Transverse colon (tissue), 4 donors: ENCODE measurements around the gene VWC2. TPM values are rescaled to one million over a fixed set of nuclear protein-coding genes. Genes with fewer than 3 reads are reported as not detected.

Source experiments
- DNase-seq: peaks from one replicate; pipeline ENCODE4 v3.0.0-alpha.2; 2019
- H3K27ac ChIP-seq, 4 donors: fragments of 200-600 bp; sonication (generic); 2 replicates each; pipeline ENCODE4 v1.5.1; 2016 to 2018; ENCODE audit warnings: inconsistent platforms in 4 of 4
- H3K27me3 ChIP-seq: fragments of 200-600 bp; sonication (generic); 2 replicates; pipeline ENCODE4 v1.5.1; 2017; ENCODE audit warnings: inconsistent platforms
- H3K36me3 ChIP-seq, 4 donors: fragments of 200-600 bp; sonication (generic); 2 replicates each; pipeline ENCODE4 v1.5.1; 2017 to 2019; ENCODE audit warnings: inconsistent platforms in 4 of 4
- H3K4me1 ChIP-seq, 4 donors: fragments of 200-600 bp; sonication (generic); 2 replicates each; pipeline ENCODE4 v1.5.1; 2017 to 2020; ENCODE audit warnings: inconsistent platforms in 4 of 4
- H3K4me3 ChIP-seq, 4 donors: fragments of 200-600 bp; sonication (generic); 1 replicate in 1 of 4; 2 replicates in 3 of 4; pipeline versions ENCODE4 v1.5.1 to v1.6.1; 2017 to 2019; ENCODE audit warnings: inconsistent platforms in 4 of 4
- H3K9me3 ChIP-seq, 2 donors: fragments of 200-600 bp; sonication (generic); 2 replicates each; pipeline ENCODE4 v1.5.1; 2017 to 2019; ENCODE audit warnings: inconsistent platforms in 2 of 2
- CTCF ChIP-seq, 5 experiments: fragments of 200-600 bp in 3 of 5; fragments of 450-650 bp in 2 of 5; sonication (generic) in 3 of 5; IDR thresholded peaks; 1 replicate in 2 of 5; 2 replicates in 3 of 5; pipeline ENCODE4 v1.5.1; 2016 to 2017; ENCODE audit warnings: antibody characterized with exemption in 5 of 5, inconsistent platforms in 3 of 5, mild to moderate bottlenecking in 2 of 5, moderate library complexity in 1 of 5
- EP300 ChIP-seq: sonication (generic); formaldehyde crosslinking; IDR thresholded peaks from one replicate; pipeline ENCODE4 v1.6.1; 2017; ENCODE audit warnings: antibody characterized with exemption, low read depth
- POLR2A ChIP-seq: fragments of 450-650 bp; IDR thresholded peaks from one replicate; pipeline ENCODE4 v1.6.1; 2016; ENCODE audit warnings: antibody characterized with exemption, mild to moderate bottlenecking, moderate library complexity
- POLR2AphosphoS5 ChIP-seq, 3 donors: sonication (generic); formaldehyde crosslinking; IDR thresholded peaks; one replicate each; pipeline ENCODE4 v1.6.1; 2016; ENCODE audit warnings: antibody characterized with exemption in 3 of 3
- WGBS, 2 donors: methylation state at CpG; one replicate each; pipeline ENCODE4 v1.1.5; 2018; ENCODE audit warnings: low coverage in 1 of 2; 5-methylcytosine and 5-hydroxymethylcytosine counted together
- in situ Hi-C, 4 donors: fragments of 200-750 bp; cut with MboI; loops; one replicate each; pipeline versions ENCODE4 v1.15.0 to v1.15.1; 2017; ENCODE audit warnings: low sequenced_read_pairs in 3 of 4, low pct_ligation_motif_present in 1 of 4, low pct_unique_long_range_greater_than_20kb in 1 of 4
- intact Hi-C: fragments of 100-400 bp; cut with DNase I; formaldehyde crosslinking; loops from one replicate; pipeline ENCODE4 v1.15.1; 2023; ENCODE audit warnings: low total_unique reads
- total RNA-seq, 4 donors: library from RNA; depleted of rRNA; stranded (reverse); fragments of >200 nt; gene quantifications; one replicate each; pipeline ENCODE4 v1.1.0, GENCODE V29; 2016

The VWC2 gene
- total RNA-seq, 4 donors from 2014 or later = 0.16 to 0.27 TPM; not detected in 2

- peaks cover 0 to 11% (median 9%) of the 10 kb centered on the region in 4 donors for H3K4me1 ChIP-seq
- WGBS, 2 donors = 70% methylated on average over 3 of the region's 3 CpGs; no CpG with 5 or more reads in 1 of the 2 donors
- TF ChIP-seq POLR2AphosphoS5 (IDR thresholded peaks at IDR 0.05) (no peak), EP300 (no peak), POLR2A (no peak), CTCF (IDR thresholded peaks at IDR 0.05) (no peak)
- H3K36me3 ChIP-seq = no peaks in the 10 kb centered on the region
- in situ Hi-C loops = no loop called here
- intact Hi-C loops = no loop called here
- peaks cover 24% of the 10 kb centered on the region for H3K27me3 ChIP-seq
- no peaks in the 10 kb centered on the region for H3K9me3 ChIP-seq
- DNase-seq = no peak
- no peak overlapping the region for H3K4me3 ChIP-seq
- no peak overlapping the region for H3K27ac ChIP-seq
Observed at GRCh38 chr7:49768835-49769234, 4.6 kb upstream of the VWC2 start.

- Histone ChIP-seq H3K27ac (no peak overlapping the region), H3K9me3 (no peaks in the 10 kb centered on the region), H3K4me3 (no peak overlapping the region), H3K27me3 (peaks cover 29% of the 10 kb centered on the region), H3K36me3 (no peaks in the 10 kb centered on the region), H3K4me1 (peaks cover 4 to 16% (median 14%) of the 10 kb centered on the region in 4 donors)
- TF ChIP-seq EP300 (no peak), POLR2A (no peak), CTCF (IDR thresholded peaks at IDR 0.05) (no peak), POLR2AphosphoS5 (IDR thresholded peaks at IDR 0.05) (no peak)
- in situ Hi-C loops (no loop called here), intact Hi-C loops (no loop called here)
- no peak for DNase-seq
Observed at GRCh38 chr7:49769285-49769857, 4.1 kb upstream of the VWC2 start.

GRCh38 chr7:49770838-49771237 is 2.6 kb upstream of the VWC2 start:
- 83% methylated on average over 4 of the region's 4 CpGs; no CpG with 5 or more reads in 1 of the 2 donors for WGBS, 2 donors
- peaks cover 44% of the 10 kb centered on the region for H3K27me3 ChIP-seq
- DNase-seq = no peak
- no peak overlapping the region for H3K27ac ChIP-seq
- TF ChIP-seq POLR2A (no peak), POLR2AphosphoS5 (IDR thresholded peaks at IDR 0.05) (no peak), EP300 (no peak), CTCF (IDR thresholded peaks at IDR 0.05) (no peak)
- H3K4me3 ChIP-seq = no peak overlapping the region
- H3K9me3 ChIP-seq = no peaks in the 10 kb centered on the region
- H3K4me1 ChIP-seq = peaks cover 5 to 30% (median 27%) of the 10 kb centered on the region in 4 donors
- in situ Hi-C loops = no loop called here
- intact Hi-C loops = no loop called here
- H3K36me3 ChIP-seq = no peaks in the 10 kb centered on the region

GRCh38 chr7:49771427-49772176 is 1.8 kb upstream of the VWC2 start:
- TF ChIP-seq CTCF (IDR thresholded peaks at IDR 0.05) = no peak
- TF ChIP-seq EP300 = no peak
- TF ChIP-seq POLR2AphosphoS5 (IDR thresholded peaks at IDR 0.05) = no peak
- no peak for TF ChIP-seq POLR2A
- Histone ChIP-seq H3K9me3 (no peaks in the 10 kb centered on the region), H3K27me3 (peaks cover 52% of the 10 kb centered on the region), H3K4me1 (peaks cover 5 to 31% (median 27%) of the 10 kb centered on the region in 4 donors), H3K4me3 (no peak overlapping the region), H3K36me3 (no peaks in the 10 kb centered on the region), H3K27ac (no peak overlapping the region)
- intact Hi-C loops = no loop called here
- no peak for DNase-seq
- WGBS, 2 donors = 79% methylated on average over 7 to 11 of the region's 11 CpGs
- in situ Hi-C loops = no loop called here
